K562 (cell line): ENCODE results near the gene NUP210. TPM values are rescaled to one million over a fixed set of nuclear protein-coding genes. Genes with fewer than 3 reads are reported as not detected.

ENCODE experiments used
- CREB5 ChIP-seq: fragments of 250-450 bp; sonication (Bioruptor Pico); IDR thresholded peaks from 2 replicates; pipeline ENCODE4 v1.5.0; 2020; ENCODE audit warnings: mild to moderate bottlenecking
- CREM ChIP-seq: IDR thresholded peaks from 2 replicates; pipeline ENCODE4 v1.6.1; 2014; ENCODE audit warnings: antibody characterized with exemption, low read depth
- DIDO1 ChIP-seq: fragments of 450-650 bp; IDR thresholded peaks from 2 replicates; pipeline ENCODE4 v1.6.1; 2016; ENCODE audit warnings: low read depth, missing biosample characterization, missing genetic modification characterization
- ESRRA ChIP-seq: fragments of 450-650 bp; IDR thresholded peaks from 2 replicates; pipeline ENCODE4 v1.6.1; 2014; ENCODE audit warnings: low read depth, mild to moderate bottlenecking, moderate library complexity, borderline replicate concordance
- HDAC1 ChIP-seq, 2 experiments: fragments of 450-650 bp; IDR thresholded peaks; 2 replicates each; pipeline ENCODE4 v1.6.1; 2016 to 2017; ENCODE audit warnings: inconsistent platforms in 1 of 2, mild to moderate bottlenecking in 1 of 2, moderate library complexity in 1 of 2
- KAT7 ChIP-seq: sonication (generic); formaldehyde crosslinking; IDR thresholded peaks from 2 replicates; pipeline ENCODE4 v1.8.0; 2022; ENCODE audit warnings: missing genetic modification reagents, mild to moderate bottlenecking, borderline replicate concordance
- KAT8 ChIP-seq: fragments of 450-650 bp; IDR thresholded peaks from 2 replicates; pipeline ENCODE4 v1.6.1; 2016; ENCODE audit warnings: low read depth, mild to moderate bottlenecking
- NFXL1 ChIP-seq: fragments of 450-650 bp; formaldehyde crosslinking; IDR thresholded peaks from 2 replicates; pipeline ENCODE4 v1.4.0; 2021; ENCODE audit warnings: mild to moderate bottlenecking
- SFPQ ChIP-seq: fragments of 200-400 bp; formaldehyde crosslinking; IDR thresholded peaks from 2 replicates; pipeline ENCODE4 v1.6.1; 2017; ENCODE audit warnings: mild to moderate bottlenecking, low read depth, low read length, moderate library complexity
- SP2 ChIP-seq: IDR thresholded peaks from 2 replicates; pipeline ENCODE4 v1.6.1; 2011; ENCODE audit warnings: mild to moderate bottlenecking, low read depth, low read length, moderate library complexity; ENCODE audit not compliant: poor library complexity, severe bottlenecking; ENCODE audit errors: extremely low read depth
- TAF1 ChIP-seq: IDR thresholded peaks from 2 replicates; pipeline ENCODE4 v1.6.1; 2011; ENCODE audit warnings: mild to moderate bottlenecking, low read length, moderate library complexity; ENCODE audit not compliant: insufficient read depth, control insufficient read depth, severe bottlenecking; ENCODE audit errors: extremely low read depth
- TGIF2 ChIP-seq: sonication (generic); formaldehyde crosslinking; IDR thresholded peaks from 2 replicates; pipeline ENCODE4 v1.8.1; 2022; ENCODE audit warnings: mild to moderate bottlenecking, missing genetic modification reagents, moderate library complexity
- ZNF12 ChIP-seq: sonication (generic); formaldehyde crosslinking; IDR thresholded peaks from 2 replicates; pipeline ENCODE4 v1.4.0; 2020; ENCODE audit warnings: mild to moderate bottlenecking, missing genetic modification reagents
- ZNF146 ChIP-seq: IDR thresholded peaks from one replicate; pipeline ENCODE4 v1.6.1; 2018; ENCODE audit warnings: missing compliant biosample characterization; ENCODE audit not compliant: unreplicated experiment
- ZNF253 ChIP-seq: fragments of 250-450 bp; sonication (Bioruptor Pico); conservative IDR thresholded peaks from 2 replicates; pipeline ENCODE4 v1.6.1; 2021; ENCODE audit warnings: mild to moderate bottlenecking
- polyA plus RNA-seq, 8 experiments: library from polyadenylated mRNA; depleted of rRNA in 4 of 8; stranded (reverse) in 5 of 8; unstranded in 3 of 8; fragments of >200 nt; fragmentation: Nextera tagmentation in 2 of 8; fragmentation: Illumina TruSeq in 1 of 8; extraction: Ambion mirVana in 2 of 8; extraction: Trizol in 1 of 8; gene quantifications; 2 replicates each; pipeline versions ENCODE4 v1.2.1 to v1.2.3, GENCODE V29; 2011 to 2014; ENCODE audit warnings: inconsistent platforms in 1 of 8, missing spikeins in 1 of 8
- total RNA-seq, 7 experiments: library from RNA; depleted of rRNA in 6 of 7; stranded (reverse); fragments of >200 nt in 6 of 7; fragmentation: Illumina TruSeq in 2 of 7; extraction: Trizol in 2 of 7; gene quantifications; 2 replicates each; pipeline versions ENCODE4 v1.2.1 to v1.2.3, GENCODE V29; 2011 to 2021; ENCODE audit warnings: low replicate concordance in 1 of 7
- TF ChIP-seq, protein P1 (sequence below): fragments of 250-450 bp; sonication (Bioruptor Pico); IDR thresholded peaks from 2 replicates; pipeline ENCODE4 v1.8.0; 2021; ENCODE audit warnings: mild to moderate bottlenecking, moderate library complexity
- TF ChIP-seq, protein P2 (sequence below): sonication (generic); formaldehyde crosslinking; IDR thresholded peaks from 2 replicates; pipeline ENCODE4 v1.8.1; 2023; ENCODE audit warnings: mild to moderate bottlenecking, missing genetic modification reagents
- TF ChIP-seq, protein P3 (sequence below): fragments of 450-650 bp; IDR thresholded peaks from 2 replicates; pipeline ENCODE4 v1.6.1; 2016; ENCODE audit warnings: borderline replicate concordance

The NUP210 gene
- total and polyA plus RNA-seq, 9 of the 15 experiments (the other 6 are each of a cell fraction or from before 2014, with no cell fraction given): 1.2 to 138 (median 44.0) TPM

- no peak for TF ChIP-seq NFXL1 (CRISPR knock-in tag)
- TF ChIP-seq, protein P1, sequence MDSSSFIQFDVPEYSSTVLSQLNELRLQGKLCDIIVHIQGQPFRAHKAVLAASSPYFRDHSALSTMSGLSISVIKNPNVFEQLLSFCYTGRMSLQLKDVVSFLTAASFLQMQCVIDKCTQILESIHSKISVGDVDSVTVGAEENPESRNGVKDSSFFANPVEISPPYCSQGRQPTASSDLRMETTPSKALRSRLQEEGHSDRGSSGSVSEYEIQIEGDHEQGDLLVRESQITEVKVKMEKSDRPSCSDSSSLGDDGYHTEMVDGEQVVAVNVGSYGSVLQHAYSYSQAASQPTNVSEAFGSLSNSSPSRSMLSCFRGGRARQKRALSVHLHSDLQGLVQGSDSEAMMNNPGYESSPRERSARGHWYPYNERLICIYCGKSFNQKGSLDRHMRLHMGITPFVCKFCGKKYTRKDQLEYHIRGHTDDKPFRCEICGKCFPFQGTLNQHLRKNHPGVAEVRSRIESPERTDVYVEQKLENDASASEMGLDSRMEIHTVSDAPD (CRISPR knock-in tag): no peak
- TF ChIP-seq TGIF2: no peak
- no peak for TF ChIP-seq KAT7 (CRISPR knock-in tag)
- no peak for TF ChIP-seq TAF1
- TF ChIP-seq, protein P2, sequence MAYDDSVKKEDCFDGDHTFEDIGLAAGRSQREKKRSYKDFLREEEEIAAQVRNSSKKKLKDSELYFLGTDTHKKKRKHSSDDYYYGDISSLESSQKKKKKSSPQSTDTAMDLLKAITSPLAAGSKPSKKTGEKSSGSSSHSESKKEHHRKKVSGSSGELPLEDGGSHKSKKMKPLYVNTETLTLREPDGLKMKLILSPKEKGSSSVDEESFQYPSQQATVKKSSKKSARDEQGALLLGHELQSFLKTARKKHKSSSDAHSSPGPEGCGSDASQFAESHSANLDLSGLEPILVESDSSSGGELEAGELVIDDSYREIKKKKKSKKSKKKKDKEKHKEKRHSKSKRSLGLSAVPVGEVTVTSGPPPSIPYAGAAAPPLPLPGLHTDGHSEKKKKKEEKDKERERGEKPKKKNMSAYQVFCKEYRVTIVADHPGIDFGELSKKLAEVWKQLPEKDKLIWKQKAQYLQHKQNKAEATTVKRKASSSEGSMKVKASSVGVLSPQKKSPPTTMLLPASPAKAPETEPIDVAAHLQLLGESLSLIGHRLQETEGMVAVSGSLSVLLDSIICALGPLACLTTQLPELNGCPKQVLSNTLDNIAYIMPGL (CRISPR knock-in tag): no peak
- TF ChIP-seq, protein P3, sequence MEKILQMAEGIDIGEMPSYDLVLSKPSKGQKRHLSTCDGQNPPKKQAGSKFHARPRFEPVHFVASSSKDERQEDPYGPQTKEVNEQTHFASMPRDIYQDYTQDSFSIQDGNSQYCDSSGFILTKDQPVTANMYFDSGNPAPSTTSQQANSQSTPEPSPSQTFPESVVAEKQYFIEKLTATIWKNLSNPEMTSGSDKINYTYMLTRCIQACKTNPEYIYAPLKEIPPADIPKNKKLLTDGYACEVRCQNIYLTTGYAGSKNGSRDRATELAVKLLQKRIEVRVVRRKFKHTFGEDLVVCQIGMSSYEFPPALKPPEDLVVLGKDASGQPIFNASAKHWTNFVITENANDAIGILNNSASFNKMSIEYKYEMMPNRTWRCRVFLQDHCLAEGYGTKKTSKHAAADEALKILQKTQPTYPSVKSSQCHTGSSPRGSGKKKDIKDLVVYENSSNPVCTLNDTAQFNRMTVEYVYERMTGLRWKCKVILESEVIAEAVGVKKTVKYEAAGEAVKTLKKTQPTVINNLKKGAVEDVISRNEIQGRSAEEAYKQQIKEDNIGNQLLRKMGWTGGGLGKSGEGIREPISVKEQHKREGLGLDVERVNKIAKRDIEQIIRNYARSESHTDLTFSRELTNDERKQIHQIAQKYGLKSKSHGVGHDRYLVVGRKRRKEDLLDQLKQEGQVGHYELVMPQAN: no peak
- TF ChIP-seq ESRRA: peak; percentile 96
- TF ChIP-seq SP2: no peak
- TF ChIP-seq CREB5 (CRISPR knock-in tag): no peak
- peak in 1 of 2 experiments; percentile 28; a peak in 1 of 4 replicates for TF ChIP-seq HDAC1 (IDR thresholded peaks at IDR 0.05)
- no peak for TF ChIP-seq ZNF253
- TF ChIP-seq SFPQ: no peak
- no peak for TF ChIP-seq ZNF146 (CRISPR knock-in tag)
- TF ChIP-seq CREM: 0 out of 2 replicates have a peak, but pooled peaks have one; percentile 49
- no peak for TF ChIP-seq ZNF12 (CRISPR knock-in tag)
- TF ChIP-seq KAT8: no peak
- no peak for TF ChIP-seq DIDO1
Observed at GRCh38 chr3:13461169-13462124, 41.3 kb upstream of the NUP210 start (continued).
